Activated CD4-positive, alpha-beta memory T cell treated with anti-CD3 and anti-CD28 coated beads, Interleukin-2, amount 10 ng/mL, durations not matched to agents 7 days and 5 days (primary cell): ENCODE measurements around the gene RNF19B. TPM values are rescaled to one million over a fixed set of nuclear protein-coding genes. Genes with fewer than 3 reads are reported as not detected.
"Not testable (repeated sequence)": the region's sequence is repeated elsewhere in the genome, so short reads cannot be mapped to it uniquely, and the experiment has no call there.

Source experiments
- CTCF ChIA-PET: fragments of 350-600 bp; sonication (Branson Sonifier 250); formaldehyde crosslinking; loops from one replicate; lab custom pipeline; 2021; ENCODE audit warnings: antibody characterized with exemption, inconsistent platforms; lab: Charles Lee
- POLR2A ChIA-PET: fragments of 350-600 bp; sonication (Branson Sonifier 250); formaldehyde crosslinking; loops from one replicate; lab custom pipeline; 2021; ENCODE audit warnings: antibody characterized with exemption; lab: Charles Lee
- DNase-seq: peaks from one replicate; pipeline ENCODE4 v3.0.0-alpha.2; 2020
- H3K27ac Mint-ChIP-seq: one replicate; pipeline ENCODE4 v1.8.0; 2021; ENCODE audit warnings: mild to moderate bottlenecking, mixed read lengths
- H3K27me3 Mint-ChIP-seq: one replicate; pipeline ENCODE4 v1.8.0; 2021; ENCODE audit warnings: mixed read lengths
- H3K36me3 Mint-ChIP-seq: one replicate; pipeline ENCODE4 v1.8.0; 2021; ENCODE audit warnings: low read depth, mixed read lengths
- H3K4me1 Mint-ChIP-seq: one replicate; pipeline ENCODE4 v1.8.0; 2021; ENCODE audit warnings: mixed read lengths
- H3K4me3 Mint-ChIP-seq: one replicate; pipeline ENCODE4 v1.8.0; 2021; ENCODE audit warnings: mild to moderate bottlenecking, mixed read lengths
- H3K9me3 Mint-ChIP-seq: one replicate; pipeline ENCODE4 v1.8.0; 2021; ENCODE audit warnings: mixed read lengths
- total RNA-seq, 2 experiments: library from RNA; stranded (reverse); gene quantifications; one replicate each; pipeline ENCODE4 v1.2.3, GENCODE V29; 2021

The RNF19B gene
- total RNA-seq, 2 experiments from 2014 or later: 42.9 to 46.9 TPM

GRCh38 chr1:32977546-32978087, 13.0 kb upstream of the RNF19B start:
- Mint-ChIP-seq H3K4me1 (peaks cover 33% of the 10 kb centered on the region), H3K36me3 (peaks cover 3% of the 10 kb centered on the region), H3K4me3 (no peak overlapping the region), H3K27ac (no peak overlapping the region), H3K27me3 (peaks cover 5% of the 10 kb centered on the region), H3K9me3 (no peaks in the 10 kb centered on the region)
- ChIA-PET POLR2A (interaction anchor here (0.6 kb wide), 1 partner anchor 53 kb away, joined by 3 read pairs; no protein-coding TSS in a partner anchor), CTCF (no interaction called here)
- no peak for DNase-seq

- H3K4me3 Mint-ChIP-seq, H3K9me3 Mint-ChIP-seq, CTCF ChIA-PET, DNase-seq, POLR2A ChIA-PET, H3K27ac Mint-ChIP-seq: not testable (repeated sequence)
- H3K27me3 Mint-ChIP-seq: peaks cover 22% of the 10 kb centered on the region
- peaks cover 23% of the 10 kb centered on the region for H3K4me1 Mint-ChIP-seq
- H3K36me3 Mint-ChIP-seq: peaks cover 15% of the 10 kb centered on the region
These were observed 10.4 kb upstream of the RNF19B start for GRCh38 chr1:32975055-32975454.

GRCh38 chr1:32973458-32973857, 8.8 kb upstream of the RNF19B start:
- CTCF ChIA-PET: interaction anchor here (0.7 kb wide), 1 partner anchor 33 kb away, joined by 3 read pairs; no protein-coding TSS in a partner anchor
- H3K4me3 Mint-ChIP-seq, DNase-seq, H3K9me3 Mint-ChIP-seq, H3K27ac Mint-ChIP-seq, POLR2A ChIA-PET: not testable (repeated sequence)
- Mint-ChIP-seq H3K4me1 (peaks cover 26% of the 10 kb centered on the region), H3K27me3 (peaks cover 25% of the 10 kb centered on the region), H3K36me3 (peaks cover 15% of the 10 kb centered on the region)

- no peak overlapping the region for H3K27ac Mint-ChIP-seq
- H3K4me1 Mint-ChIP-seq: peaks cover 30% of the 10 kb centered on the region
- ChIA-PET POLR2A (interaction anchor here (3.8 kb wide), 1 partner anchor 8 kb away, joined by 17 read pairs; no protein-coding TSS in a partner anchor), CTCF (interaction anchor here (0.7 to 0.8 kb wide), 2 partner anchors 21 to 34 kb away, joined by 3 read pairs; no protein-coding TSS in a partner anchor)
- DNase-seq: no peak
- peaks cover 15% of the 10 kb centered on the region for H3K36me3 Mint-ChIP-seq
- peaks cover 3% of the 10 kb centered on the region for H3K9me3 Mint-ChIP-seq
- H3K27me3 Mint-ChIP-seq: peaks cover 25% of the 10 kb centered on the region
- peak overlapping the region; percentile 62 for H3K4me3 Mint-ChIP-seq
These were observed 8.3 kb upstream of the RNF19B start for GRCh38 chr1:32972814-32973428.

- Mint-ChIP-seq H3K36me3 (peaks cover 12% of the 10 kb centered on the region), H3K27me3 (peaks cover 25% of the 10 kb centered on the region), H3K27ac (no peak overlapping the region), H3K9me3 (peaks cover 3% of the 10 kb centered on the region), H3K4me3 (no peak overlapping the region), H3K4me1 (peaks cover 39% of the 10 kb centered on the region)
- CTCF ChIA-PET: no interaction called here
- no peak for DNase-seq
- POLR2A ChIA-PET: interaction anchor here (1.2 to 3.8 kb wide), 2 partner anchors 10 to 17 kb away, joined by 4 to 17 read pairs; no protein-coding TSS in a partner anchor
These were observed 7.0 kb upstream of the RNF19B start for GRCh38 chr1:32971576-32971975.

- POLR2A ChIA-PET: interaction anchor here (1.2 to 3.8 kb wide), 2 partner anchors 10 to 18 kb away, joined by 4 to 17 read pairs; no protein-coding TSS in a partner anchor
- H3K4me1 Mint-ChIP-seq: peaks cover 42% of the 10 kb centered on the region
- no peak for DNase-seq
- peaks cover 12% of the 10 kb centered on the region for H3K36me3 Mint-ChIP-seq
- H3K27ac Mint-ChIP-seq: no peak overlapping the region
- H3K4me3 Mint-ChIP-seq: no peak overlapping the region
- peaks cover 25% of the 10 kb centered on the region for H3K27me3 Mint-ChIP-seq
- peaks cover 3% of the 10 kb centered on the region for H3K9me3 Mint-ChIP-seq
- CTCF ChIA-PET: no interaction called here
These were observed 6.5 kb upstream of the RNF19B start for GRCh38 chr1:32971156-32971555.

- Mint-ChIP-seq H3K4me1 (peaks cover 46% of the 10 kb centered on the region), H3K27me3 (peaks cover 22% of the 10 kb centered on the region), H3K9me3 (peaks cover 3% of the 10 kb centered on the region), H3K27ac (no peak overlapping the region), H3K4me3 (no peak overlapping the region), H3K36me3 (peaks cover 12% of the 10 kb centered on the region)
- DNase-seq: no peak
- CTCF ChIA-PET: interaction anchor here (0.5 kb wide), 1 partner anchor 32 kb away, joined by 4 read pairs; no protein-coding TSS in a partner anchor
- POLR2A ChIA-PET: interaction anchor here (3.8 kb wide), 1 partner anchor 12 kb away, joined by 17 read pairs; no protein-coding TSS in a partner anchor
These were observed 5.0 kb upstream of the RNF19B start for GRCh38 chr1:32969566-32969965.

GRCh38 chr1:32967888-32968568, 3.4 kb upstream of the RNF19B start:
- H3K9me3 Mint-ChIP-seq: peaks cover 3% of the 10 kb centered on the region
- peaks cover 50% of the 10 kb centered on the region for H3K4me1 Mint-ChIP-seq
- H3K4me3 Mint-ChIP-seq: no peak overlapping the region
- H3K36me3 Mint-ChIP-seq: peaks cover 18% of the 10 kb centered on the region
- no peak overlapping the region for H3K27ac Mint-ChIP-seq
- POLR2A ChIA-PET: interaction anchor here (1.2 to 1.6 kb wide), 2 partner anchors 13 to 17 kb away, joined by 3 to 9 read pairs; no protein-coding TSS in a partner anchor
- peaks cover 20% of the 10 kb centered on the region for H3K27me3 Mint-ChIP-seq
- no peak for DNase-seq
- CTCF ChIA-PET: interaction anchor here (0.9 to 1.5 kb wide), 2 partner anchors 13 to 87 kb away, joined by 3 to 4 read pairs; no protein-coding TSS in a partner anchor

- CTCF ChIA-PET: interaction anchor here (1.5 kb wide), 1 partner anchor 14 kb away, joined by 3 read pairs; no protein-coding TSS in a partner anchor
- no peak overlapping the region for H3K27ac Mint-ChIP-seq
- peaks cover 19% of the 10 kb centered on the region for H3K36me3 Mint-ChIP-seq
- DNase-seq: no peak
- POLR2A ChIA-PET: interaction anchor here (4.1 kb wide), 1 partner anchor 18 kb away, joined by 36 read pairs; no protein-coding TSS in a partner anchor
- no peak overlapping the region for H3K4me3 Mint-ChIP-seq
- peaks cover 12% of the 10 kb centered on the region for H3K27me3 Mint-ChIP-seq
- H3K9me3 Mint-ChIP-seq: peaks cover 3% of the 10 kb centered on the region
- H3K4me1 Mint-ChIP-seq: peaks cover 54% of the 10 kb centered on the region
These were observed 2.3 kb upstream of the RNF19B start for GRCh38 chr1:32966900-32967299.

GRCh38 chr1:32965251-32965747, 690 bp upstream of the RNF19B start:
- ChIA-PET POLR2A (interaction anchor here (0.7 to 4.1 kb wide), 18 partner anchors 10 to 162 kb away, joined by 3 to 46 read pairs (median 6); no protein-coding TSS in a partner anchor), CTCF (interaction anchor here (0.6 to 2.6 kb wide), 11 partner anchors 9 to 466 kb away, joined by 3 to 10 read pairs (median 4); no protein-coding TSS in a partner anchor)
- peaks cover 58% of the 10 kb centered on the region for H3K4me1 Mint-ChIP-seq
- H3K4me3 Mint-ChIP-seq: peak overlapping the region; percentile 79
- H3K36me3 Mint-ChIP-seq: peaks cover 15% of the 10 kb centered on the region
- H3K27me3 Mint-ChIP-seq: peaks cover 3% of the 10 kb centered on the region
- DNase-seq: no peak
- peak overlapping the region; percentile 85 for H3K27ac Mint-ChIP-seq
- H3K9me3 Mint-ChIP-seq: peaks cover 3% of the 10 kb centered on the region

- DNase-seq: peak; percentile 70
- CTCF ChIA-PET: interaction anchor here (0.7 to 2.6 kb wide), 4 partner anchors 17 to 118 kb away, joined by 3 to 10 read pairs (median 4); no protein-coding TSS in a partner anchor
- peak overlapping the region; percentile 76 for H3K27ac Mint-ChIP-seq
- peak overlapping the region; percentile 72 for H3K4me3 Mint-ChIP-seq
- peaks cover 18% of the 10 kb centered on the region for H3K36me3 Mint-ChIP-seq
- POLR2A ChIA-PET: interaction anchor here (0.7 to 4.1 kb wide), 25 partner anchors 9 to 313 kb away, joined by 3 to 46 read pairs (median 5); partner anchors contain the start of genes RBBP4, S100PBP and ZBTB8OS
- no peaks in the 10 kb centered on the region for H3K27me3 Mint-ChIP-seq
- H3K9me3 Mint-ChIP-seq: no peaks in the 10 kb centered on the region
- peaks cover 62% of the 10 kb centered on the region for H3K4me1 Mint-ChIP-seq
These were observed 706 bp downstream of the RNF19B start for GRCh38 chr1:32963746-32964460.
